Activated CD4-positive, alpha-beta T cell treated with anti-CD3 and anti-CD28 coated beads, Interleukin-2, amount 50 U/mL, for 16 hours (primary cell): Measurements from ENCODE around the gene HASPIN.

Experiments used
- DNase-seq: peaks from one replicate; pipeline ENCODE4 v3.0.0-alpha.2; 2020

HASPIN gene

DNA sequence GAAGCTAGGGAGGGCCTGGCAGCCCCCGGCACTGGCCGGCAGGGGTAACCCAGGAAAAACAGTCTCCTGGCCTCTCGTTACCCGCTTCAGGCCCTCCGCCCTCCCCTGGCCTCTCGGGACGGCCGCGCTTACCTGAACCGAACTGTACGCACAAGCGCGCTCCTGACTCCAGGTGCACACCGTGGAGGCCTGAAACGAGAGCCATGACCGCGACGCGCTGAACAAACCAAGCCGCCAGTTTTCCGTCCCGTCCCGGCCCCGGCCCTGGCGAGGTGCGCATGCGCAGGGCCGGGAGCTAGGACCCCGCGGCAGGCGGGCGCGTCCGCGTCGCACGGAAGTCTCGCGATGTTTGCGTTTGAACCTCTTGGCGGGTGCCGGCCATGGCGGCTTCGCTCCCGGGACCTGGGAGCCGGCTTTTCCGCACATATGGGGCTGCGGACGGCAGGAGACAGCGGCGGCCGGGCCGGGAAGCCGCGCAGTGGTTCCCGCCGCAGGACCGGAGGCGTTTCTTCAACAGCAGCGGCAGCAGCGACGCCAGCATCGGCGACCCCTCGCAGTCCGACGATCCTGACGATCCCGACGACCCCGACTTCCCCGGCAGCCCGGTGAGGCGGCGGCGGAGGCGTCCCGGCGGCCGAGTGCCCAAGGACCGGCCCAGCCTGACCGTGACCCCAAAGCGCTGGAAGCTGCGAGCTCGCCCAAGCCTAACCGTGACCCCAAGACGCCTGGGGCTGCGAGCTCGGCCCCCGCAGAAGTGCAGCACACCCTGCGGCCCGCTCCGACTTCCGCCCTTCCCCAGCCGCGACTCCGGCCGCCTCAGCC is at the start of gene HASPIN:
TSS of gene HASPIN (plus strand) at position 348 of the 822 bp plus-strand sequence. CDS start at position 381, 33 bp downstream.
- peak; percentile 95 for DNase-seq

- DNase-seq, result no peak
Measured at GRCh38 chr17:3675886-3676285, 47.8 kb upstream of the HASPIN start.

DNA sequence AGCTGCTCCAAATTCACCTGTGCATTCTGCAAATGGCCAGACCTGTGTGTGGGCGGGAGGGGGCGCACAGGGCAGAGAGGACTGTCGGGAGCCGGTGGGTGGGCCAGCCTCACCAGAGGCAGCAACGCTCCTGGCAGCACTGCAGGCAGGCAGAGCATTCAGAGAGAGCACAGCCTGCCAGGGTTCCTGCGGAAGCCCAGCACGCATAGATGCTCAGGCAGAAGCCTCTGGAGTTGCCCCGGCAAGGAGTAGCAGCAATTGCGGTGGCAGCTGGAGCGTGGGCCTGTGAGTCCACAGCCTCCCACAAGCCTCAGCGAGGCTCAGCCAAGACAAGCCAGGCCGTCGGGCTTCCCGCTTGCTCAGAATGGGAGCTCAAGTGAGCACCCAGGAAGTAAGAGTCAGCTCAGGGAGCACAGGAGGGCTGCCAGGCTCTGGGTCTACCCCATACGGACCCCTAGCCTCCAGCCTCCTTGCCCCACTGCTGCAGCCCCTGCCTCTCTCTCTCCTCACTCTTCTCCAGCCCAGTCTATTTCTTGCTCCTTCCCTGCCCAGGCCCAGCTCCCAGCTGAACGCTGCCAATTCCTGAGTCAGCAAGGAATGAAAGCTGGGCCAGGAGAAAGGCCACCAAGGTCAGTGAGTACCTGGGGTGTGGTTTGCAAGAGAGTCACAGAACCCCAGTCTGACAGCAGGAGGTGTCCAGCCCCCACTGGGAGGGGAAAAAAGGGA is 45.4 kb upstream of the HASPIN start:
- DNase-seq, result no peak

GRCh38 chr17:3678821-3679530 is 44.7 kb upstream of the HASPIN start:
- no peak for DNase-seq

DNA sequence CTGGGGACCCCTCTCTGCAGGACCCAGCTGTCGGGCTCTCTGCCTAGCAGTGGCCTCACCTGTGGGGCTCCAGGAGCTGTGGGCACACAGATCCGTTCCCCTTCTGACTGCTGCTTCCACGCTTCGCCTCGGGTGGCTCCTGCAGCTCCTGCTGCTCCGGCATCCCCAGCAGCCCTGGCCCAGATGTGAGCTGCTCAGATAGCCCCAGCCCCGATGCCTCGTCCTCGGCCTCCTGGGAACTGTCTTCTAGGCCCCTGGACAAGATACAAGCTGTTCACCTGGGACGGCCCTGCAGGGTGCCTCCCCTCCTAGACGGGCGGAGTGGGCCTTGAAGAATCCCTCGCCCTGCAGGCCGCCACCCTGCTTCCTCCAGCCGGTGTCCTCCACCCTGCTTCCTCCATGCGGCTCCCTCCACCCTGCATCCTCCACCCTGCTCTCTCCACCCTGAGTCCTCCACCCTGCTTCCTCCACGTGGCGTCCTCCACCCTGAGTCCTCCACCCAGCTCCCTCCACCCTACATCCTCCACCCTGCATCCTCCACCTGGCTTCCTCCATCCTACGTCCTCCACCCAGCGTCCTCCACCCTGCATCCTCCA is 44.1 kb upstream of the HASPIN start:
- no peak for DNase-seq

- no peak for DNase-seq
Measured at GRCh38 chr17:3681057-3681456, 42.6 kb upstream of the HASPIN start.

DNA sequence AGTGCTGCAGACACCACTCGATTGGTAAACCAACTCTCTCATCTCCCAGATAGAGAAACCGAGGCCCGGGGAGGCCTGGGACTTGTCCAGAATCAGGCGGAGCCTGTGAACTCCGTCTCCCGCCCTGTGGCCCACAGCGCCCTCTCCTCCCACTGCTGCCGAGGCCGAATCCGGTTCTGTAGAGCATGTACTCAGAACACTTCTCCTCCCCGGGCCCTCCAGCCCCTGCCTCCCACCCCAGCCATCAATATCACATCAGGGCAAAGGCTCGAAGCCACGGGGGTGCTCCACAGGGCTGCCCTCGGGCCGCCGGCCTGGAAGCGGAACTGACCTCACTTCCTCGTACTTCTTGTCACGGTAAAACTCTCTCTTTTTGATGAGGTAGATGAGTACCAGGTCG is 42.1 kb upstream of the HASPIN start:
- DNase-seq, result no peak

- DNase-seq, result no peak
Measured at GRCh38 chr17:3682033-3682432, 41.7 kb upstream of the HASPIN start.

DNA sequence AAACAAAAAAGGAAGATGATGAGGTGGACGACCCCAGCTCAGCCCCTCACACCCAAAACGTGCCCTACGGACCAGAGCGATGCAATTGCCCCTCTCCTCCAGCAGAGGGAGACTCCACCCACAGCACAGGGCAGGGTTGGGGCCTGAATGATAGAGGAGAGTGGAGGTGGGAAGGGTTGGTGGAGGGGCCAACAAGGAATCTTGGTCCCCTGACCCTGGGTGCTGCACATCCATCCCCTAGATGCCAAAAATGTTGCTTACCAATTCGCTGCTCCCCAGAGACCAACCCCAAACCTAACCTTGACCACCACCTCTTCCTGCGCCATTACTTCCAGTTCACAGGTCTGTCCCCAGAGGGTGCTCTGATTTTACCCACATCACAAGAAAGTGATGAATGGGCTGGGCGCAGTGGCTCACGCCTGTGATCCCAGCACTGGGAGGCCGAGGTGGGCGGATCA is 40.6 kb upstream of the HASPIN start:
- peak; percentile 64 for DNase-seq

DNA sequence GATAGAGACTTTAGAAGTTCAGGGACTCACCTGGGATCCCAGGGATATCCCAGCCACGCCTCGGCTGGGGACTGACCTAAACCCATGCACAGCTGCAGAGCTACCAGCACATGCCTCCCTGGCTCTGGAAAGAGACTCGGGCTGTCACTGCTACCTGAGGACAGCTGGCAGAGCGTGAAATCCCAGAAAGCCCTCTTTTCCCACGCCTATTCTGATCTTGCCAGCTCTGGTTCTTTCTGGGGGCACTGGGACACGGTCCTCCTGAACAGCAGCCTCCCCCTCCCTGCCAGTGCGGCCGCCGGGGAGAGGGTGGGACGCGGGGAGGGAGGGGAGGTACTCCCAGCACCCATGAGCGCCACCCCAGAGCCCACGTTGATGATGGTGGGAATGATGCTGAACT is 38.5 kb upstream of the HASPIN start:
- no peak for DNase-seq

DNA sequence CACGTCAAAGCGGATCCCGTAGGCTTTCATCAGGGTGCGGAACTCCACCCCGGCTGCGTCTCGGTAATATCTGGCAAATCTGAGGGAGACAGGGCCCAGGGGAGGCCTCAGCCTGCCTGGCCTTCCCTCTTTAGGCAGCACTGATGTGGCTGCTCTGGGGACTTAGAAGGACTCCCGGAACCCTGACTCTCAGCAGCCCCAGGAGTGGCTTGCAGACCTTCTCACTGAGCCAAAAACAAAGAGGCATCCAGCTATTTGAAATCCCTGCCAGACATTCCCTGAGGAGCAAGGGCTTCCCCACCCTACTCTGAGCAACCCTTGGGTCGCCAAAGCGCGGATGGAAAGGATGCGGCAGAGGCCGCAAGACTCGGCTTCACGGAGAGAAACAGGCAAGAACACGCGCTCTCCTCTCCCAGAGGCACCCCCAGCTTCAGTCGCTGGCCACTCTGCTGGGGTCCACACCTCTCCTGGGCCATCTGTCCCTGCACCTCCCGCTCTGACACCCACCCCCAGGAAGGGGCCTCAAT is 35.6 kb upstream of the HASPIN start:
- DNase-seq, result no peak

- DNase-seq, result no peak
Measured at GRCh38 chr17:3688852-3689261, 34.8 kb upstream of the HASPIN start.

GRCh38 chr17:3689262-3690093 is 34.2 kb upstream of the HASPIN start:
- DNase-seq, result no peak

GRCh38 chr17:3690094-3690715 is 33.5 kb upstream of the HASPIN start:
- DNase-seq, result no peak

GRCh38 chr17:3691617-3692067 is 32.1 kb upstream of the HASPIN start:
- DNase-seq, result no peak

DNA sequence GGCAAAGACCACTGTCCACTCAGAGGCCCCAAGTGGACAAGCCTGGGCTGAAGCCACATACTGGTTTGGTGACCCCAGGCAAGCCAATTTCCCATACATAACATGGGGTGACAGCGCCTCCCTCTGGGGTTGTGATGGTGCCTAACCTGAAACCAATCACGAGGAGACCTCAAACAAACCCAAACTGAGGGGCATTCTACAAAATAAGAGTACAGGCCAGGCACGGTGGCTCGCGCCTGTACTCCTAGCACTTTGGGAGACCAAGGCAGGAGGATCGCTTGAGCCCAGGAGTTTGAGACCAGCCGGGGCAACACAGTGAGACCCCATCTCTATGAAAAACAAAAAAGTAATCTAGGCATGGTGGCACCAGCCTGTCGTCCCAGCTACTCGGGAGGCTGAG is 31.4 kb upstream of the HASPIN start:
- no peak for DNase-seq

- DNase-seq, result no peak
Measured at GRCh38 chr17:3693141-3693540, 30.6 kb upstream of the HASPIN start.

GRCh38 chr17:3693829-3694231 is 29.9 kb upstream of the HASPIN start:
- peak; percentile 80 for DNase-seq

DNA sequence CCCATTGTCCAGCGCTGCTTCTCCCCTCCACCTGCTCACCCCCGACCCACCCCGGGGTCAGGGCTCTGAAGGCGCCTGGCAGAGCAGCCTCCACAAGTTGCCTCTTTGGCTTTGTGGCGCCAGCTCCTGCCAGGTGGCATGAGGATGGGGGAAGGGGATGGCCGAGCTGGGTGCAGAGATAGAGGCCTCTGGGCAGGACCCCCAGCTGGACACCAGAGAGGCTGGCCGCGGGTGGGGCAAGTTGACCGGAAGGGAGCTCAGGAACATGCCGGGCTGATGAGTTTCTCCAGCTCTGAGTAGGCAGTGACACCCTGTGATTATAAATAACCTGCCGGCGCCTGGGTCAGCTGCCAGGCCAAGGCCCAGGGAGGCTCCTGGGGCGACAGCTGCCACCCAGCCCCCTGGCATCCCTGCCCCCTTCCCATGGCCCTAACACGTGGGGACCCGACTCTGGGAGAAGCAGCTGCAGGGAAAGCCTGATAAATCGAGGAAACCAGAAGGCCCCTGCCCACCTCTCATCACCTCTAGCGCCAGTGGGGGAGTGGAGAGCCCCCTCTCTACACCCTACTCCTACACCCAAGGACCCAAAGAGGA is 28.5 kb upstream of the HASPIN start:
- DNase-seq, result no peak

- DNase-seq, result peak; percentile 76
Measured at GRCh38 chr17:3695723-3696411, 27.8 kb upstream of the HASPIN start, which contains the start of gene P2RX5. TSS of gene P2RX5 (minus strand) at chr17:3696155. CDS start at chr17:3696005, 150 bp downstream.
